Muscle of arm (tissue), 12 donors: Measurements from ENCODE around the gene GPC6. TPM values are rescaled to one million over a fixed set of nuclear protein-coding genes. Genes with fewer than 3 reads are reported as not detected.
A peak's percentile ranks its signal among the peaks of the same experiment; 100 is the strongest.

Source experiments
- DNase-seq: peaks from one replicate; pipeline ENCODE4 v3.0.0-alpha.2; 2013
- polyA plus RNA-seq, 12 donors: library from polyadenylated mRNA; unstranded; fragments of 120-200 nt; gene quantifications; one replicate each; pipeline ENCODE4 v1.2.1, GENCODE V29; 2013; ENCODE audit not compliant: insufficient read length in 12 of 12

The GPC6 gene
- polyA plus RNA-seq, 12 donors: 11.5 to 24.7 (median 15.3) TPM; not detected in 1

- no peak for DNase-seq
Observed at GRCh38 chr13:93964146-93964512, 737.5 kb downstream of the GPC6 start.

- DNase-seq: no peak
Observed at GRCh38 chr13:93965587-93965986, 739.0 kb downstream of the GPC6 start.

GRCh38 chr13:93966267-93966936 is 739.8 kb downstream of the GPC6 start:
- DNase-seq: no peak

- DNase-seq: no peak
Observed at GRCh38 chr13:93967286-93967685, 740.7 kb downstream of the GPC6 start.

- DNase-seq: no peak
Observed at GRCh38 chr13:93975242-93975641, 748.6 kb downstream of the GPC6 start.

GRCh38 chr13:93976528-93976927 is 749.9 kb downstream of the GPC6 start:
- DNase-seq: no peak

GRCh38 chr13:93977986-93978385 is 751.4 kb downstream of the GPC6 start:
- DNase-seq: no peak

- peak; percentile 10 for DNase-seq
Observed at GRCh38 chr13:93981426-93981977, 754.9 kb downstream of the GPC6 start.

- peak; percentile 20 for DNase-seq
Observed at GRCh38 chr13:93982179-93982918, 755.7 kb downstream of the GPC6 start.

GRCh38 chr13:93984052-93984451 is 757.4 kb downstream of the GPC6 start:
- no peak for DNase-seq

- DNase-seq: no peak
Observed at GRCh38 chr13:93984876-93985275, 758.3 kb downstream of the GPC6 start.

GRCh38 chr13:93987458-93987857 is 760.9 kb downstream of the GPC6 start:
- no peak for DNase-seq

- no peak for DNase-seq
Observed at GRCh38 chr13:93991569-93991968, 765.0 kb downstream of the GPC6 start.

- DNase-seq: no peak
Observed at GRCh38 chr13:93996481-93996880, 769.9 kb downstream of the GPC6 start.

GRCh38 chr13:94006296-94006695 is 779.7 kb downstream of the GPC6 start:
- DNase-seq: no peak

- no peak for DNase-seq
Observed at GRCh38 chr13:94007072-94007471, 780.5 kb downstream of the GPC6 start.

GRCh38 chr13:94009701-94010100 is 783.1 kb downstream of the GPC6 start:
- DNase-seq: no peak

GRCh38 chr13:94014461-94014860 is 787.9 kb downstream of the GPC6 start:
- DNase-seq: no peak

GRCh38 chr13:94020426-94020825 is 793.8 kb downstream of the GPC6 start:
- DNase-seq: no peak

- no peak for DNase-seq
Observed at GRCh38 chr13:94020833-94021232, 794.2 kb downstream of the GPC6 start.

- DNase-seq: no peak
Observed at GRCh38 chr13:94028234-94028633, 801.6 kb downstream of the GPC6 start.

GRCh38 chr13:94028650-94029049 is 802.0 kb downstream of the GPC6 start:
- no peak for DNase-seq

- DNase-seq: no peak
Observed at GRCh38 chr13:94030415-94031119, 804.0 kb downstream of the GPC6 start.
